AG04449 (cell line): ENCODE data around the gene ABCG1.

ENCODE experiments used
- CTCF ChIA-PET: fragments of 350-600 bp; formaldehyde crosslinking; extraction: SDS; loops from one replicate; lab custom pipeline; 2021; ENCODE audit warnings: antibody characterized with exemption; lab: Yijun Ruan, JAX
- POLR2A ChIA-PET: fragments of 400-600, 350-600 bp; formaldehyde crosslinking; extraction: SDS; loops from one replicate; lab custom pipeline; 2020; ENCODE audit warnings: antibody characterized with exemption, inconsistent platforms; lab: Yijun Ruan, JAX
- DNase-seq: peaks from one replicate; pipeline ENCODE4 v3.0.0-alpha.2; 2010; ENCODE audit warnings: low read depth, low spot score
- H3K4me3 ChIP-seq: 2 replicates; pipeline ENCODE4 v1.5.1; 2011; ENCODE audit warnings: low read depth, mild to moderate bottlenecking, control low read depth, low read length
- TF ChIP-seq, protein P1 (sequence below): IDR thresholded peaks from one replicate; pipeline ENCODE4 v1.5.1; 2011; ENCODE audit warnings: mild to moderate bottlenecking, moderate library complexity, low read length, control low read depth, inconsistent platforms; ENCODE audit not compliant: insufficient read depth; ENCODE audit errors: missing control alignments

ABCG1 gene

DNA sequence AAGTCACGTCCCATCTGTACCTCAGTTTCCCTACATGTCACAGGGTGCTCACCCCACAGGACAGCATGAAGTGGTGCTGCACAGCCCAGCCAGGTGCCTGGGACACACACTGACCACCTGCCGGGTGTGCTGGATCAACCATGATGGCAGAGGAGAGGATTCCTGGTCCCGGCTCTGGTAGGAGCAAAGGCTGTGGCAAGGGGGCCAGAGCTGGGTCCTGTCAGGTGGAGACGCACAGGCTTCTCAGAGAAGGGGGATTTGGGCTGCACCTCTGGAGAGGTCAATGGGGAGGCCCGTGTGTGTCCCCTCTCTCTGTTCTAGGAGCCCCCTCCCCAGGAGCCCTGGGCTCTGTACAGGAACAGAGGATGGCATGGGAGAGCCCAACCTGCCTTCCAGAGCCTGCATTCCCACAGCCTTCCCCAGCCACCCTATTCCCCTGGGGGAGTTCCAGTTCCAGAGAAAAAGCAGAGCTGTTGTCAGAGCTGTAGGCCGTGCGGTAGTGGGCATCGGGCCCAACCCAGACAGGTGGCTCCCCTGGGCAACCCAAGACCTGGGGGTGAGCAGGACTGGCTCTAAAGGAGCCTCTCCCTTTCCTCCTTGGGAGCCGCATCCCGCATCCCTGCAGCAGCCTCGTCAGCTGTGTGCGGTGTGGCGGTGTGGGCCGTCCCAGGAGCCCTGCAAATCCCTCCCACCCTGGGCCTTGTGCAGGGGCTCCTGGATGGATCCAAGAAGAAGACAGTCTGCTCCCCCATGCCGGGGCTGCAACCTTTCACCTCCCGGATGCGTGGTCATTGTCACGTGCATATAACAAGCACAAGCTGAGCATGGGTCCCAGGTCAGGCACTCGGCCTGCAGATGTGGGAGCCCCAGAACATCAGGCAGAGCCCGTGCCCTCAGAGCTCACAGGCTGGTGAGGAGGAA is 99.1 kb downstream of the ABCG1 start:
- H3K4me3 ChIP-seq = no peak overlapping the region
- TF ChIP-seq, protein P1, sequence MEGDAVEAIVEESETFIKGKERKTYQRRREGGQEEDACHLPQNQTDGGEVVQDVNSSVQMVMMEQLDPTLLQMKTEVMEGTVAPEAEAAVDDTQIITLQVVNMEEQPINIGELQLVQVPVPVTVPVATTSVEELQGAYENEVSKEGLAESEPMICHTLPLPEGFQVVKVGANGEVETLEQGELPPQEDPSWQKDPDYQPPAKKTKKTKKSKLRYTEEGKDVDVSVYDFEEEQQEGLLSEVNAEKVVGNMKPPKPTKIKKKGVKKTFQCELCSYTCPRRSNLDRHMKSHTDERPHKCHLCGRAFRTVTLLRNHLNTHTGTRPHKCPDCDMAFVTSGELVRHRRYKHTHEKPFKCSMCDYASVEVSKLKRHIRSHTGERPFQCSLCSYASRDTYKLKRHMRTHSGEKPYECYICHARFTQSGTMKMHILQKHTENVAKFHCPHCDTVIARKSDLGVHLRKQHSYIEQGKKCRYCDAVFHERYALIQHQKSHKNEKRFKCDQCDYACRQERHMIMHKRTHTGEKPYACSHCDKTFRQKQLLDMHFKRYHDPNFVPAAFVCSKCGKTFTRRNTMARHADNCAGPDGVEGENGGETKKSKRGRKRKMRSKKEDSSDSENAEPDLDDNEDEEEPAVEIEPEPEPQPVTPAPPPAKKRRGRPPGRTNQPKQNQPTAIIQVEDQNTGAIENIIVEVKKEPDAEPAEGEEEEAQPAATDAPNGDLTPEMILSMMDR = no peak
- no peak for DNase-seq
- POLR2A ChIA-PET = no interaction called here
- CTCF ChIA-PET = no interaction called here

DNA sequence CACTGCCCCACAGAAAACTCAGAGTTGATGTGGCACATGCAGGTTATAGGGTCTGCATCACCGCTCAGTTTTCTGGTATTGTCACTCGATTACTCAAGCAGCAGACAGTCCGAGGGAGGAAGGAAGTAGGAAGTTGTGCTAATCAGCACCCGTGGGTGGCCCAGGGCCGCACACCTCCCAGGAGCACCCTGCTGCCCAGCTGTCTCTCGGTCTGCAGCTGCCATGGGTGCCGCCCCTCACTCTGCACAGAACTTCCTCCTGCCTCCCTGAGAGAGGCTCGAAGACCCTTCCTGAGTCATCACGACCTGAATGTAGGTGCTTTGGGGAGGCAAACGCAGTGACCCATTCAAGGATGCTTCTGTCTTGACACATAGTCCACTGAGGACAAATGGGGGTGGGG is 100.4 kb downstream of the ABCG1 start:
- TF ChIP-seq, protein P1 = no peak
- ChIA-PET CTCF (no interaction called here), POLR2A (no interaction called here)
- H3K4me3 ChIP-seq = no peak overlapping the region
- DNase-seq = no peak

DNA sequence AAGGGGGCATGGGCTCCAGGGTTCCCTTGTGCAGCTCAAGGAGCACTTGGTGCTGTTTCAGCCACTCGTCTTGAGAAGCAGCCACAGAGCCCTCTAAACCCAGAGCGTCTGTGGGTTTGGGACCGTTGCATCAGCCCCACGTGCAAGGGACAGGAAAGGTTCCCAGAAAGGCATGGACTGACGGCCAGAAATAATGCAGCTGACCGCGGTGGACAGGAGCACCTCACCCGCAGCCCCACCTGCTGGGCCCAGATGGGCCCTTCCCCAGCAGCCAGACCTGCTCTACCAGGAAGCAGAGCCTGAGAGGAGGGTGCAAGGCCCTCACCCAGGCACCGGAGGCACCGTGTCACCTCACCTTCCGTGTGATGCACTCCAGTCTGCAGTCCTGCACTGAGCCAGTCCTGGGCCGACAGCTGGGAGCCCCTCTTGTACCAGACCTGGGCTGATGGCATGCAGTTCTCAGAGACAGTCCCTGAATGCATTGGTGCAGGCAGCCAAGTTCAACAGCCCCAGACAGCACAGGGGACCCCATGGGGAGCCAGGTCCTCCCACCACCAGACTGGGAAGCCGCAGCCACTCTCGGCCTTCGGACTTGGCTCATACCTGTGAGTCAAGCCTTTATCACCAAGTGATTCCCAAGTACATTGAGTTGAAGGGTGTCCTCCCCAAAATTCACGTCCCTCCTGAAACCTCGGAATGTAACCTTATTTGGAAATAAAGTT is 101.1 kb downstream of the ABCG1 start:
- TF ChIP-seq, protein P1 = no peak
- POLR2A ChIA-PET = no interaction called here
- CTCF ChIA-PET = no interaction called here
- H3K4me3 ChIP-seq = no peak overlapping the region
- no peak for DNase-seq

DNA sequence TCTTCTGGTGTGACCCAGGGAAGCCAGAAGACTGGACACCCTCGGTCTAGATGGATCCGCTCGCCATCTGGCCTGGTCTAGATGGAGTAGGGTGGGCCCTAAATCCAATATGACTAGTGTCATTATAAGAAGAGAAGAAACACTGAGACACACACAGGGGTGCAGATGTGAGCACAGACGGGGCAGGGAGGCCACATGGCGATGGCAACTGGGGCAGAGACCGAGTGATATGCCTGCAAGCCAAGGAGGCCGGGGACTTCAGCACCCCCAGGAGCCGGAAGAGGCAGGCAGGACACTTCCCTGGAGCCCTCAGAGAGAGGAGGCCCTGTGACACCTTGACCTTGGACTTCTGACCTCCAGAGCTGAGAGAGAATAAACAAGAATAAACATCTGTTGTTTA is 101.9 kb downstream of the ABCG1 start:
- TF ChIP-seq, protein P1 = no peak
- POLR2A ChIA-PET = no interaction called here

DNA sequence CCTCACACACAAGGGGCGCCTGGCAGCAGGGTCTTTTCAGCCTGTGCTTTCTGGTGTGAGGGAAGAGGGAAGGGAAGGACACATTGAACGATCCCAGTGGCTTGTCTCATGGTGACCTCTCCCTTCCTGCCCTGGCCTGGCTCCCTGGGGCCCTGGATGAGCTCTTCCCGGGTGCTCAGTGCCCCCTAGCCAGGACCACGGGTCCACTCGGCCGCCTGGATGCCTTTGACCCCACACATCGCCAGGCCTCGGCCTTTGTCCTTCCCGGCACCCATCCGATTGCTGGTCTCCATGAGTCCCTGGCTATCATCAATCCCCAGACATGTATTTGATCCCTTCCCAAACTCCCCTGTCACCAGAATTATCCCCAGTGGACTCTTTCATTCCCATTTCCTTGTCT is 102.3 kb downstream of the ABCG1 start:
- TF ChIP-seq, protein P1 = no peak
- no peak for DNase-seq
- H3K4me3 ChIP-seq = no peak overlapping the region
- CTCF ChIA-PET = no interaction called here
- POLR2A ChIA-PET = no interaction called here

More for the DNA sequence above, 101.9 kb downstream of the ABCG1 start:
- DNase-seq = no peak
- CTCF ChIA-PET = no interaction called here
- H3K4me3 ChIP-seq = no peak overlapping the region

DNA sequence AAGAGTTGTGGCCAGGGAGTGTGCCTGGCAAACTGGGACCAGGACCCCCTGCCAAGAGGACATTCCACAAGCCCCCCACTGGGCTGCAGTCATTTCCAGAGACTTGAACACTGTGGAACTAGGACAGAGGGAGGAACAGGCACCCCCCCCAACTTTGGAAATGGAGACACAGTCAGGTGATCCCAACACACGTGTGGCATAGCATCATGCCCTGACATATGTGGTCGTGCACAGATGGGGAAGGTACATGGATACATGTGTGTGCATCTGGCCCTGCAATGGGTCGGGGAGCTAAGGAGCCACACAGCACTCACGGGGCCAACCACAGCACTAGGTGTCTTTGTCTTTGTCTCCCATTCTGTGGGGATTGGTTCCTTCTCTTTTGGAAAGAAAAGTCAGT is 102.9 kb downstream of the ABCG1 start:
- H3K4me3 ChIP-seq = no peak overlapping the region
- POLR2A ChIA-PET = no interaction called here
- DNase-seq = no peak
- TF ChIP-seq, protein P1 = no peak
- CTCF ChIA-PET = no interaction called here
